ENCODE measurements around the gene WNK4.

DNA sequence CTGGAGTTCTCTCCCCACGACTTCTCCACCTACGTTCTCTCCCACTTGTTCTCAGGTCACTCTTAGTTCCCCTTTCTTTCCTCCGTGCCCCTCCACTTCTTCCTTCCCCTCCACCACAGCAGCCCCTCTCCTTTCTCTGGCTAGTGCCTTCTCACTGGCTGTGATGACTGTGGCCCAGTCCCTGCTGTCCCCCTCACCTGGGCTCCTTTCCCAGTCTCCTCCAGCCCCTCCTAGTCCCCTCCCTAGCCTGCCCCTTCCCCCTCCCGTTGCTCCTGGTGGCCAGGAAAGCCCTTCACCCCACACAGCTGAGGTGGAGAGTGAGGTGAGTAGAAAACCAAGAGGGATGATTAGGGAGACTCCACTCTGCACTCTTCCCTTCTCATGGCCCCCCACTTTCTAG lies 14.7 kb downstream of the WNK4 start:
- no peak for TF ChIP-seq POLR2A (IDR thresholded peaks at IDR 0.05)
- no peak for TF ChIP-seq CTCF (IDR thresholded peaks at IDR 0.05)

Data from thyroid gland (tissue), 4 donors.